Mammary epithelial cell (primary cell): ENCODE measurements around the gene IGFBP5.

ENCODE experiments used
- CTCF ChIP-seq, 2 donors: IDR thresholded peaks in 1 of 2; conservative IDR thresholded peaks in 1 of 2; 2 replicates each; pipeline ENCODE4 v1.5.1; 2011 to 2012; ENCODE audit warnings: inconsistent platforms in 2 of 2, low read length in 2 of 2, mild to moderate bottlenecking in 2 of 2, control low read depth in 1 of 2, low read depth in 1 of 2; ENCODE audit not compliant: insufficient read depth in 1 of 2; ENCODE audit errors: extremely low read depth in 1 of 2
- EZH2 ChIP-seq: IDR thresholded peaks from 2 replicates; pipeline ENCODE4 v1.6.1; 2012; ENCODE audit warnings: low read length, inconsistent platforms, borderline replicate concordance

GRCh38 chr2:216657086-216657855, 38.1 kb downstream of the IGFBP5 start:
- TF ChIP-seq CTCF (conservative IDR thresholded peaks at IDR 0.05 in 1 of 2, IDR thresholded peaks at IDR 0.05 in 1 of 2; ENCODE audit: extremely low read depth in 1 of 2, insufficient read depth in 1 of 2, low read depth in 1 of 2, low read length in 2 of 2) = no peak
- no peak for TF ChIP-seq EZH2
